GM13976 (cell line): ENCODE data around the gene ABHD14A.

Source experiments
- DNase-seq: peaks from one replicate; pipeline ENCODE4 v3.0.0; 2012; ENCODE audit warnings: low spot score
- in situ Hi-C: fragments of 300-500 bp; cut with MboI; formaldehyde crosslinking; loops from one replicate; pipeline ENCODE4 v1.12.0; 2022; ENCODE audit warnings: low sequenced_read_pairs, mixed read lengths, inconsistent platforms; ENCODE audit not compliant: unreplicated experiment
- TF ChIP-seq, protein P1 (sequence below): IDR thresholded peaks from 2 replicates; pipeline ENCODE4 v1.5.1; 2012; ENCODE audit warnings: borderline replicate concordance, mild to moderate bottlenecking; ENCODE audit not compliant: insufficient read depth; ENCODE audit errors: extremely low read depth, missing control alignments, control extremely low read depth

Gene ABHD14A

GRCh38 chr3:52005571-52005986 is 30.7 kb downstream of the ABHD14A start:
- in situ Hi-C loops: no loop called here
- DNase-seq: no peak
- TF ChIP-seq, protein P1, sequence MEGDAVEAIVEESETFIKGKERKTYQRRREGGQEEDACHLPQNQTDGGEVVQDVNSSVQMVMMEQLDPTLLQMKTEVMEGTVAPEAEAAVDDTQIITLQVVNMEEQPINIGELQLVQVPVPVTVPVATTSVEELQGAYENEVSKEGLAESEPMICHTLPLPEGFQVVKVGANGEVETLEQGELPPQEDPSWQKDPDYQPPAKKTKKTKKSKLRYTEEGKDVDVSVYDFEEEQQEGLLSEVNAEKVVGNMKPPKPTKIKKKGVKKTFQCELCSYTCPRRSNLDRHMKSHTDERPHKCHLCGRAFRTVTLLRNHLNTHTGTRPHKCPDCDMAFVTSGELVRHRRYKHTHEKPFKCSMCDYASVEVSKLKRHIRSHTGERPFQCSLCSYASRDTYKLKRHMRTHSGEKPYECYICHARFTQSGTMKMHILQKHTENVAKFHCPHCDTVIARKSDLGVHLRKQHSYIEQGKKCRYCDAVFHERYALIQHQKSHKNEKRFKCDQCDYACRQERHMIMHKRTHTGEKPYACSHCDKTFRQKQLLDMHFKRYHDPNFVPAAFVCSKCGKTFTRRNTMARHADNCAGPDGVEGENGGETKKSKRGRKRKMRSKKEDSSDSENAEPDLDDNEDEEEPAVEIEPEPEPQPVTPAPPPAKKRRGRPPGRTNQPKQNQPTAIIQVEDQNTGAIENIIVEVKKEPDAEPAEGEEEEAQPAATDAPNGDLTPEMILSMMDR: no peak

GRCh38 chr3:52006017-52006819 is 31.4 kb downstream of the ABHD14A start:
- in situ Hi-C loops: no loop called here
- TF ChIP-seq, protein P1: no peak
- DNase-seq: no peak

DNA sequence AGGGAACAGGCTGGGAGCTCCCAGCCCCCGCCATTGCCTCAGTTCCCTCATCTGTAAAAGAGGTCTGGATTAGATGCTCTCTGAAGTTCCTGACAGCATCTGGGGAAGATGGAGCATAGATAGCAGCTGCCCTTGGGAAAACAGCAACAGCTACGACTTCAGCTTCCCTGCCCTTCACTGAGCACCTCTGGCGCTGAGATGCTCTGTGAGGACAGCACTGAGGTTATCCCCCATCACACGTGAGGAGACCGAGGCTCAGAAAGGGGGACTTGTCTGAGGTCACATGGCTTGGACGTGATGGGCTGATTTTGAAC is 31.9 kb downstream of the ABHD14A start:
- in situ Hi-C loops: no loop called here
- no peak for DNase-seq

GRCh38 chr3:52007291-52007690 is 32.4 kb downstream of the ABHD14A start:
- DNase-seq: no peak
- TF ChIP-seq, protein P1: no peak
- in situ Hi-C loops: no loop called here

More for the DNA sequence above, 31.9 kb downstream of the ABHD14A start:
- TF ChIP-seq, protein P1: no peak

DNA sequence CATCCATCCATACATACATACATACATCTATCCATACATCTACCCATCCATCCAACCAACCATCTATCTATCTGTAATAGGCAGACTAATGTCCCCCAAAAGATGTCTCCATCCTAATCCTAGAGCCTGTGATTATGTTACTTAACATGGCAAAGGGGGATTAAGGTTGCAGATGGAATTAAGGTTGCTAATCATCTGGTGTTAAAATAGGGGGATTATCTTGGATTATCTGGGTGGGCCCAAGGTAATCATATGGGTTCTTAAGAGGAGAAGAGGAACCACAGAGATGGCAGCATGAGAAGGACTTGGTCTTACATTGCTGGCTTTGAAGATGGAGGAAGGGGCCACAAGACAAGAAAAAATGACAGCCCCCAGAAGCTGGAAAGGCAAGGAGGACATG is 35.6 kb downstream of the ABHD14A start:
- in situ Hi-C loops: no loop called here
- no peak for DNase-seq
- TF ChIP-seq, protein P1: no peak

- in situ Hi-C loops: no loop called here
- TF ChIP-seq, protein P1: no peak
- DNase-seq: no peak
Observed at GRCh38 chr3:52012699-52013098, 37.8 kb downstream of the ABHD14A start.
